ENCODE results near the gene KIF3B.

DNA sequence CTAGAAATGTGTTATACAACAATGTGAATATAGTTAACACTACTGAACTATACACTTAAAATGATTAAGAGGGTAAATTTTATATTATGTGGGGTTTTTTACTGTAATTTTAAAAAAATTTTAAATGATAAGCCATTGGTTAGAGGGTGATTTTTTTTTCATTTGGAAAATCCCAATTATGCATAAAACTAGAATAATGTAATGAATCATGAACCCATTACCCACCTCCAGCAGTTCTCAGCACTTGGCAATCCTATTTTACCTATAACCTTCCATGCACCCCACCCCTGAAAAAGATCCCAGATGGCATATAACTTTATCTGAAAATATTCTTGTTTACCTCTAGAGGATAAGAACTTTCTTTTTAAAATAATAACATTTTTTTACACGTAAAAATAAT, 13.7 kb downstream of the KIF3B start:
- TF ChIP-seq CTCF (conservative IDR thresholded peaks at IDR 0.05; ENCODE audit: low read depth, low read length): no peak
- no peak for TF ChIP-seq EZH2 (IDR thresholded peaks at IDR 0.05; ENCODE audit: borderline replicate concordance, low read depth, low read length, poor library complexity, severe bottlenecking)

Data from A673 (cell line).